Measurements from ENCODE around the gene TBXAS1.

DNA sequence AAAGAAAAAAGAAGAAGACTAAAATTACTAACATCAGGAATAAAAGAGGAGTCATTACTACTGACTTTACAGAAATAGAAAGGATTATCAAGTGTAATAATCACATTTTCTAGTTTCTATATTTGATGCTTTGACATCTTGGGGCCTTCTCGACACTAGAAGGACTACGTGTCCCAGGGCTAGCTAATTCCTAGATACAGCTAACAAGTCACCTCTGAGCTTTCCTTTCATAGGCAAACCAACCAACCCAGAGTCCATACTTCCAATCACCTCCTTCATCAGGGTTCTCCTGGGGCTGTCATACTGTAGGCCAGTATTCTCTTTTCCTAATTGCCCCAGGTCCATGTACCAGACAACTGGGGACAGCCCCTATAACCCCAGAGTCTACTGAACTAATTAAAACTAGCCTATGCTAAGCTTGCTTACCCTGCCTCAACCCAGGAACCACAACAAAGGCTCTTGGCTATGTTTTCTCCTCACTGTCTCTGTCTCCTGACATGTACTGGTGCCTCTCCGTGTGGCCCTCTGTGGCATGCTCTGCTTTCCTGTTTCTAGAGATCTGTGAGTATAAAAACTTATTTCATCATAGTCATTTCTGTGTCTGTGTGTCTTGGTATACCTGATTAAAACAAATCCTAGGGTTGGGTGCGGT is 240.4 kb downstream of the TBXAS1 start:
- TF ChIP-seq, protein P1, sequence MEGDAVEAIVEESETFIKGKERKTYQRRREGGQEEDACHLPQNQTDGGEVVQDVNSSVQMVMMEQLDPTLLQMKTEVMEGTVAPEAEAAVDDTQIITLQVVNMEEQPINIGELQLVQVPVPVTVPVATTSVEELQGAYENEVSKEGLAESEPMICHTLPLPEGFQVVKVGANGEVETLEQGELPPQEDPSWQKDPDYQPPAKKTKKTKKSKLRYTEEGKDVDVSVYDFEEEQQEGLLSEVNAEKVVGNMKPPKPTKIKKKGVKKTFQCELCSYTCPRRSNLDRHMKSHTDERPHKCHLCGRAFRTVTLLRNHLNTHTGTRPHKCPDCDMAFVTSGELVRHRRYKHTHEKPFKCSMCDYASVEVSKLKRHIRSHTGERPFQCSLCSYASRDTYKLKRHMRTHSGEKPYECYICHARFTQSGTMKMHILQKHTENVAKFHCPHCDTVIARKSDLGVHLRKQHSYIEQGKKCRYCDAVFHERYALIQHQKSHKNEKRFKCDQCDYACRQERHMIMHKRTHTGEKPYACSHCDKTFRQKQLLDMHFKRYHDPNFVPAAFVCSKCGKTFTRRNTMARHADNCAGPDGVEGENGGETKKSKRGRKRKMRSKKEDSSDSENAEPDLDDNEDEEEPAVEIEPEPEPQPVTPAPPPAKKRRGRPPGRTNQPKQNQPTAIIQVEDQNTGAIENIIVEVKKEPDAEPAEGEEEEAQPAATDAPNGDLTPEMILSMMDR (IDR thresholded peaks at IDR 0.05; ENCODE audit: low read length): no peak
- TF ChIP-seq EZH2phosphoT487 (IDR thresholded peaks at IDR 0.05; ENCODE audit: low read length) (no peak), EZH2 (optimal IDR thresholded peaks at IDR 0.05; ENCODE audit: low read depth, low read length) (no peak)
